A549 (cell line): ENCODE results near the gene GNAT2.

Source experiments
- CBX8 ChIP-seq: fragments of 200-600 bp; sonication (generic); IDR thresholded peaks from 2 replicates; pipeline ENCODE4 v1.6.1; 2016
- EP300 ChIP-seq, 2 experiments: fragments of >200 bp; sonication (Bioruptor Twin); formaldehyde crosslinking; IDR thresholded peaks; 2 replicates in 1 of 2; 3 replicates in 1 of 2; pipeline ENCODE4 v1.6.1; 2016 to 2017
- JUNB ChIP-seq: fragments of >200 bp; sonication (Bioruptor Twin); formaldehyde crosslinking; IDR thresholded peaks from 2 replicates; pipeline ENCODE4 v1.6.1; 2016
- NPAS2 ChIP-seq: fragments of 250-450 bp; sonication (Bioruptor Pico); IDR thresholded peaks from 2 replicates; pipeline ENCODE4 v1.8.0; 2022; ENCODE audit warnings: mild to moderate bottlenecking, moderate library complexity, borderline replicate concordance
- PHF8 ChIP-seq: fragments of 200-600 bp; sonication (generic); IDR thresholded peaks from 2 replicates; pipeline ENCODE4 v1.6.1; 2016; ENCODE audit warnings: low read depth, mild to moderate bottlenecking, antibody characterized with exemption, moderate library complexity, borderline replicate concordance
- POLR2A ChIP-seq: IDR thresholded peaks from 2 replicates; pipeline ENCODE4 v1.6.1; 2012; ENCODE audit warnings: mild to moderate bottlenecking, low read length
- RCOR1 ChIP-seq: fragments of 150-350 bp; IDR thresholded peaks from 2 replicates; pipeline ENCODE4 v1.6.1; 2014; ENCODE audit warnings: antibody characterized with exemption, low read length, low read depth
- RFX5 ChIP-seq: fragments of 450-650 bp; IDR thresholded peaks from 2 replicates; pipeline ENCODE4 v1.7.1; 2014; ENCODE audit warnings: antibody characterized with exemption, mild to moderate bottlenecking, moderate library complexity
- SMC3 ChIP-seq: fragments of >200 bp; sonication (Bioruptor Twin); formaldehyde crosslinking; IDR thresholded peaks from 3 replicates; pipeline ENCODE4 v1.6.1; 2018; ENCODE audit warnings: inconsistent platforms
- ZNF302 ChIP-seq: fragments of 250-450 bp; sonication (Bioruptor Pico); IDR thresholded peaks from 2 replicates; pipeline ENCODE4 v1.9.0; 2021; ENCODE audit warnings: inconsistent platforms, mild to moderate bottlenecking, moderate library complexity
- TF ChIP-seq, protein P1 (sequence below): fragments of >200 bp; sonication (Bioruptor Twin); formaldehyde crosslinking; IDR thresholded peaks from 3 replicates; pipeline ENCODE4 v1.5.1; 2016
- TF ChIP-seq, protein P2 (sequence below): IDR thresholded peaks from 2 replicates; pipeline ENCODE4 v1.6.1; 2012

DNA sequence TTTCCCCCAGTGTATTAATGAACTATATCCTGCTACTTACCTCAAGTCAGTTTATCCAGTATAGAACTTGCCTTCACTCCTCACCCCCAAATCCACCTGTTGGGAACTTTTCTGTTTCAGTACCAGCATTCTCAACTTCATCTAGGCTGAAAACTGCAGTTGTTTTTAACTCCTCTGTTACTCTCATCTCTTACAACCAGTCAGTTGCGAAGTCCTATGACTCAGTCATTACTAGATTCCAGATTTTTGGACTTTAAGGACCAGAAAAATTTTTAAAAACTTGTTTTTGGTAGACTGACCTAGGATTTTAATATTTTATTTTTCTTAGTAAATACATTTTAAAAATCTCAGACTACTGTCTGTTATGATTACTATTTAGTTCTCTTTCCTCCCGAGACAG lies 62.9 kb downstream of the GNAT2 start:
- TF ChIP-seq RFX5 (no peak), POLR2A (no peak), EP300 (IDR thresholded peaks at IDR 0.05) (no peak), CBX8 (no peak), PHF8 (no peak), NPAS2 (CRISPR knock-in tag) (no peak), JUNB (no peak), SMC3 (no peak), RCOR1 (no peak), ZNF302 (CRISPR knock-in tag) (no peak)
- TF ChIP-seq, protein P1, sequence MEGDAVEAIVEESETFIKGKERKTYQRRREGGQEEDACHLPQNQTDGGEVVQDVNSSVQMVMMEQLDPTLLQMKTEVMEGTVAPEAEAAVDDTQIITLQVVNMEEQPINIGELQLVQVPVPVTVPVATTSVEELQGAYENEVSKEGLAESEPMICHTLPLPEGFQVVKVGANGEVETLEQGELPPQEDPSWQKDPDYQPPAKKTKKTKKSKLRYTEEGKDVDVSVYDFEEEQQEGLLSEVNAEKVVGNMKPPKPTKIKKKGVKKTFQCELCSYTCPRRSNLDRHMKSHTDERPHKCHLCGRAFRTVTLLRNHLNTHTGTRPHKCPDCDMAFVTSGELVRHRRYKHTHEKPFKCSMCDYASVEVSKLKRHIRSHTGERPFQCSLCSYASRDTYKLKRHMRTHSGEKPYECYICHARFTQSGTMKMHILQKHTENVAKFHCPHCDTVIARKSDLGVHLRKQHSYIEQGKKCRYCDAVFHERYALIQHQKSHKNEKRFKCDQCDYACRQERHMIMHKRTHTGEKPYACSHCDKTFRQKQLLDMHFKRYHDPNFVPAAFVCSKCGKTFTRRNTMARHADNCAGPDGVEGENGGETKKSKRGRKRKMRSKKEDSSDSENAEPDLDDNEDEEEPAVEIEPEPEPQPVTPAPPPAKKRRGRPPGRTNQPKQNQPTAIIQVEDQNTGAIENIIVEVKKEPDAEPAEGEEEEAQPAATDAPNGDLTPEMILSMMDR = no peak
- TF ChIP-seq, protein P2, sequence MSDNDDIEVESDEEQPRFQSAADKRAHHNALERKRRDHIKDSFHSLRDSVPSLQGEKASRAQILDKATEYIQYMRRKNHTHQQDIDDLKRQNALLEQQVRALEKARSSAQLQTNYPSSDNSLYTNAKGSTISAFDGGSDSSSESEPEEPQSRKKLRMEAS = no peak
